HEK293T (cell line): ENCODE results near the gene RNF149.

Experiments used
- ARNT ChIP-seq: fragments of 450-650 bp; IDR thresholded peaks from 2 replicates; pipeline ENCODE4 v1.6.1; 2017; ENCODE audit warnings: mild to moderate bottlenecking
- BHLHE40 ChIP-seq: fragments of 450-650 bp; IDR thresholded peaks from 2 replicates; pipeline ENCODE4 v1.6.1; 2016; ENCODE audit warnings: mild to moderate bottlenecking, moderate library complexity, borderline replicate concordance
- ELF4 ChIP-seq: fragments of 450-650 bp; IDR thresholded peaks from 2 replicates; pipeline ENCODE4 v1.6.1; 2017; ENCODE audit warnings: antibody characterized with exemption
- FOXA1 ChIP-seq: fragments of 450-650 bp; IDR thresholded peaks from 2 replicates; pipeline ENCODE4 v1.6.1; 2016; ENCODE audit warnings: mild to moderate bottlenecking
- L3MBTL2 ChIP-seq: fragments of 450-650 bp; conservative IDR thresholded peaks from 2 replicates; pipeline ENCODE4 v1.6.1; 2016; ENCODE audit warnings: mild to moderate bottlenecking
- NFRKB ChIP-seq: fragments of 450-650 bp; IDR thresholded peaks from 2 replicates; pipeline ENCODE4 v1.6.1; 2016; ENCODE audit warnings: mild to moderate bottlenecking, moderate library complexity
- SP1 ChIP-seq: fragments of 450-650 bp; IDR thresholded peaks from 2 replicates; pipeline ENCODE4 v1.6.1; 2017
- TARDBP ChIP-seq: fragments of 450-650 bp; IDR thresholded peaks from 2 replicates; pipeline ENCODE4 v1.6.1; 2016
- ZNF384 ChIP-seq: fragments of 450-650 bp; IDR thresholded peaks from 2 replicates; pipeline ENCODE4 v1.6.1; 2016
- TF ChIP-seq, protein P1 (sequence below): fragments of 450-650 bp; IDR thresholded peaks from 2 replicates; pipeline ENCODE4 v1.6.1; 2016

DNA sequence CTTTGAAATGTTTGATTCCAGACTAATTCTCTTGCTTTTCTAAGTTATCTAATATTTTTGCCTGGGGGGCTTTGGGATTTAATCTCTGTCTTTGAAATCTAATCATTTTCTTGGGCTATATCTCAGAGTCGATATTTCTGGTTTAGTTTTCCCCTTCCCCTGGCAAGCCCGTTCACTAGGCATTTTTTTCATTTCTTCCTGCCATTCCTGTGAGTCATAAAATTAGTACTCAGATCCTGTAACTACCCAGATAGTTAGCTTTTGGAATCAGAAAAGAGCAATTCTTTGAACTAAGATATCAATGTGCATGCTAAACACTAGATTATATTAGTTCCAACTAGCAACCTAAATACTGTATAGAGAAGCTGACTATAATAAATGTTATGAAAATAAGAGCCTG is 29.4 kb upstream of the RNF149 start:
- TF ChIP-seq, protein P1, sequence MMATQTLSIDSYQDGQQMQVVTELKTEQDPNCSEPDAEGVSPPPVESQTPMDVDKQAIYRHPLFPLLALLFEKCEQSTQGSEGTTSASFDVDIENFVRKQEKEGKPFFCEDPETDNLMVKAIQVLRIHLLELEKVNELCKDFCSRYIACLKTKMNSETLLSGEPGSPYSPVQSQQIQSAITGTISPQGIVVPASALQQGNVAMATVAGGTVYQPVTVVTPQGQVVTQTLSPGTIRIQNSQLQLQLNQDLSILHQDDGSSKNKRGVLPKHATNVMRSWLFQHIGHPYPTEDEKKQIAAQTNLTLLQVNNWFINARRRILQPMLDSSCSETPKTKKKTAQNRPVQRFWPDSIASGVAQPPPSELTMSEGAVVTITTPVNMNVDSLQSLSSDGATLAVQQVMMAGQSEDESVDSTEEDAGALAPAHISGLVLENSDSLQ, result no peak
- TF ChIP-seq TARDBP (no peak), L3MBTL2 (no peak), ZNF384 (no peak), NFRKB (no peak), SP1 (no peak), ARNT (no peak), FOXA1 (no peak), BHLHE40 (no peak), ELF4 (no peak)
